Effector memory CD8-positive, alpha-beta T cell (primary cell): ENCODE measurements around the gene HOXB8.

Source experiments
- ATAC-seq: fragments of 150-1000 bp; cut with Tn5 transposase; replicated peaks from 2 replicates; pipeline ENCODE4 v1.10.0; 2021; ENCODE audit warnings: mild to moderate bottlenecking, moderate library complexity
- DNase-seq, 3 experiments: peaks; one replicate each; pipeline ENCODE4 v3.0.0; 2021
- H3K27ac Mint-ChIP-seq, 2 donors: one replicate each; pipeline ENCODE4 v1.8.0; 2022; ENCODE audit warnings: mild to moderate bottlenecking in 2 of 2, mixed read lengths in 2 of 2, moderate library complexity in 2 of 2
- H3K27me3 Mint-ChIP-seq, 2 donors: one replicate each; pipeline ENCODE4 v1.8.0; 2022; ENCODE audit warnings: mixed read lengths in 2 of 2
- H3K36me3 Mint-ChIP-seq: one replicate; pipeline ENCODE4 v1.8.0; 2022; ENCODE audit warnings: mild to moderate bottlenecking, moderate library complexity, mixed read lengths; ENCODE audit not compliant: insufficient read depth
- H3K4me1 Mint-ChIP-seq, 2 donors: one replicate each; pipeline ENCODE4 v1.8.0; 2022; ENCODE audit warnings: low read depth in 2 of 2, mixed read lengths in 2 of 2
- H3K4me3 Mint-ChIP-seq, 2 donors: one replicate each; pipeline ENCODE4 v1.8.0; 2022; ENCODE audit warnings: mild to moderate bottlenecking in 2 of 2, mixed read lengths in 2 of 2, moderate library complexity in 2 of 2
- H3K9me3 Mint-ChIP-seq, 2 donors: one replicate each; pipeline ENCODE4 v1.8.0; 2022; ENCODE audit warnings: mixed read lengths in 2 of 2

Gene HOXB8

GRCh38 chr17:48605991-48606891 is 8.9 kb downstream of the HOXB8 start:
- H3K9me3 Mint-ChIP-seq = no peaks in the 10 kb centered on the region
- DNase-seq (no peak), ATAC-seq (no peak)
- peaks cover 7% of the 10 kb centered on the region for H3K36me3 Mint-ChIP-seq
- no peak overlapping the region for H3K4me3 Mint-ChIP-seq
- H3K27me3 Mint-ChIP-seq = peaks cover 67 to 94% of the 10 kb centered on the region in 2 donors
- peaks cover 19 to 31% of the 10 kb centered on the region in 2 donors for H3K4me1 Mint-ChIP-seq
- no peak overlapping the region for H3K27ac Mint-ChIP-seq

- DNase-seq (no peak), ATAC-seq (no peak)
- Mint-ChIP-seq H3K27me3 (peaks cover 70 to 94% of the 10 kb centered on the region in 2 donors), H3K4me3 (no peak overlapping the region), H3K9me3 (no peaks in the 10 kb centered on the region), H3K4me1 (peaks cover 11 to 26% of the 10 kb centered on the region in 2 donors), H3K36me3 (peaks cover 2% of the 10 kb centered on the region), H3K27ac (no peak overlapping the region)
These were observed 9.6 kb downstream of the HOXB8 start for GRCh38 chr17:48605409-48605919.

GRCh38 chr17:48604770-48605329 is 10.2 kb downstream of the HOXB8 start, which contains the start of gene HOXB6:
TSS of gene HOXB6 (minus strand) at chr17:48604986. CDS start at chr17:48598150, 6,836 bp downstream.
- no peak for ATAC-seq
- Mint-ChIP-seq H3K36me3 (peaks cover 2% of the 10 kb centered on the region), H3K9me3 (no peaks in the 10 kb centered on the region), H3K27me3 (peaks cover 76 to 100% of the 10 kb centered on the region in 2 donors), H3K27ac (no peak within 1 kb of the TSS), H3K4me1 (peaks cover 11 to 26% of the 10 kb centered on the region in 2 donors), H3K4me3 (peak within 1 kb of the TSS in 1 of 2 donors; percentile 50)
- no peak for DNase-seq

GRCh38 chr17:48603959-48604769 is 10.9 kb downstream of the HOXB8 start:
- Mint-ChIP-seq H3K27ac (no peak overlapping the region), H3K9me3 (no peaks in the 10 kb centered on the region), H3K4me1 (peaks cover 11 to 25% of the 10 kb centered on the region in 2 donors), H3K36me3 (peaks cover 2% of the 10 kb centered on the region), H3K4me3 (no peak overlapping the region), H3K27me3 (peaks cover 82 to 100% of the 10 kb centered on the region in 2 donors)
- no peak for ATAC-seq
- DNase-seq = no peak

GRCh38 chr17:48601539-48602425 is 13.3 kb downstream of the HOXB8 start:
- H3K27ac Mint-ChIP-seq = no peak overlapping the region
- peaks cover 94 to 100% of the 10 kb centered on the region in 2 donors for H3K27me3 Mint-ChIP-seq
- peaks cover 12% of the 10 kb centered on the region for H3K36me3 Mint-ChIP-seq
- H3K4me3 Mint-ChIP-seq = peak overlapping the region in 1 of 2 donors; percentile 59
- ATAC-seq (peak; percentile 2), DNase-seq (no peak)
- peaks cover 30 to 42% of the 10 kb centered on the region in 2 donors for H3K4me1 Mint-ChIP-seq
- no peaks in the 10 kb centered on the region for H3K9me3 Mint-ChIP-seq

- H3K36me3 Mint-ChIP-seq = peaks cover 13% of the 10 kb centered on the region
- no peak for ATAC-seq
- H3K9me3 Mint-ChIP-seq = no peaks in the 10 kb centered on the region
- H3K27ac Mint-ChIP-seq = no peak overlapping the region
- H3K27me3 Mint-ChIP-seq = peaks cover 95 to 100% of the 10 kb centered on the region in 2 donors
- H3K4me3 Mint-ChIP-seq = no peak overlapping the region
- DNase-seq = no peak
- peaks cover 36 to 49% of the 10 kb centered on the region in 2 donors for H3K4me1 Mint-ChIP-seq
These were observed 13.9 kb downstream of the HOXB8 start for GRCh38 chr17:48601207-48601538.

GRCh38 chr17:48600244-48601098 is 14.6 kb downstream of the HOXB8 start:
- no peaks in the 10 kb centered on the region for H3K9me3 Mint-ChIP-seq
- DNase-seq (no peak), ATAC-seq (no peak)
- peaks cover 36 to 49% of the 10 kb centered on the region in 2 donors for H3K4me1 Mint-ChIP-seq
- H3K4me3 Mint-ChIP-seq = no peak overlapping the region
- peaks cover 97 to 100% of the 10 kb centered on the region in 2 donors for H3K27me3 Mint-ChIP-seq
- no peak overlapping the region for H3K27ac Mint-ChIP-seq
- H3K36me3 Mint-ChIP-seq = peaks cover 13% of the 10 kb centered on the region

- Mint-ChIP-seq H3K9me3 (no peaks in the 10 kb centered on the region), H3K27ac (no peak overlapping the region), H3K4me3 (peak overlapping the region in 1 of 2 donors; percentile 57), H3K4me1 (peaks cover 36 to 43% of the 10 kb centered on the region in 2 donors), H3K36me3 (peaks cover 15% of the 10 kb centered on the region), H3K27me3 (peaks cover 92 to 100% of the 10 kb centered on the region in 2 donors)
- ATAC-seq = no peak
- DNase-seq = no peak
These were observed 15.7 kb downstream of the HOXB8 start for GRCh38 chr17:48599354-48599753.

GRCh38 chr17:48598736-48599135 is 16.4 kb downstream of the HOXB8 start:
- peaks cover 91 to 100% of the 10 kb centered on the region in 2 donors for H3K27me3 Mint-ChIP-seq
- ATAC-seq (no peak), DNase-seq (no peak)
- no peaks in the 10 kb centered on the region for H3K9me3 Mint-ChIP-seq
- H3K27ac Mint-ChIP-seq = no peak overlapping the region
- H3K4me1 Mint-ChIP-seq = peaks cover 41 to 42% of the 10 kb centered on the region in 2 donors
- H3K36me3 Mint-ChIP-seq = peaks cover 16% of the 10 kb centered on the region
- H3K4me3 Mint-ChIP-seq = peak overlapping the region; percentile 57 to 86

- Mint-ChIP-seq H3K27ac (peak overlapping the region; percentile 44 to 66), H3K27me3 (peaks cover 89 to 100% of the 10 kb centered on the region in 2 donors), H3K4me1 (peaks cover 43 to 44% of the 10 kb centered on the region in 2 donors), H3K9me3 (no peaks in the 10 kb centered on the region), H3K4me3 (peak overlapping the region; percentile 57 to 86), H3K36me3 (peaks cover 16% of the 10 kb centered on the region)
- DNase-seq (peak in 1 of 3 experiments; percentile 43), ATAC-seq (peak; percentile 51)
These were observed 17.1 kb downstream of the HOXB8 start for GRCh38 chr17:48597778-48598631.

- peaks cover 44% of the 10 kb centered on the region in 2 donors for H3K4me1 Mint-ChIP-seq
- ATAC-seq (no peak), DNase-seq (no peak)
- peaks cover 16% of the 10 kb centered on the region for H3K36me3 Mint-ChIP-seq
- H3K27me3 Mint-ChIP-seq = peaks cover 89 to 100% of the 10 kb centered on the region in 2 donors
- peak overlapping the region; percentile 57 to 86 for H3K4me3 Mint-ChIP-seq
- H3K27ac Mint-ChIP-seq = peak overlapping the region in 1 of 2 donors; percentile 66
- H3K9me3 Mint-ChIP-seq = no peaks in the 10 kb centered on the region
These were observed 17.6 kb downstream of the HOXB8 start for GRCh38 chr17:48597528-48597777.
